AG04450 (cell line): ENCODE data around the gene MROH9. TPM values are rescaled to one million over a fixed set of nuclear protein-coding genes. Genes with fewer than 3 reads are reported as not detected.

ENCODE experiments used
- CTCF ChIA-PET: fragments of 300-600, 350-600 bp; formaldehyde crosslinking; extraction: SDS; loops from one replicate; lab custom pipeline; 2022; ENCODE audit warnings: antibody characterized with exemption, inconsistent platforms; lab: Charles Lee
- POLR2A ChIA-PET: fragments of 350-600 bp; formaldehyde crosslinking; extraction: SDS; loops from one replicate; lab custom pipeline; 2021; ENCODE audit warnings: antibody characterized with exemption, inconsistent platforms; lab: Yijun Ruan, JAX
- DNase-seq: peaks from one replicate; pipeline ENCODE4 v3.0.0-alpha.2; 2011; ENCODE audit warnings: low read depth, low spot score
- H3K27ac ChIP-seq: one replicate; pipeline ENCODE4 v1.5.1; 2012; ENCODE audit warnings: low read depth, low read length, control low read depth
- H3K27me3 ChIP-seq: one replicate; pipeline ENCODE4 v1.6.0; 2012; ENCODE audit warnings: low read length; ENCODE audit not compliant: control insufficient read depth, insufficient read depth
- H3K4me3 ChIP-seq: 2 replicates; pipeline ENCODE4 v1.5.1; 2011; ENCODE audit warnings: mild to moderate bottlenecking, low read depth, low read length, control low read depth
- H3K9me3 ChIP-seq: 2 replicates; pipeline ENCODE4 v1.5.1; 2012; ENCODE audit warnings: low read length; ENCODE audit not compliant: control insufficient read depth, insufficient read depth
- polyA plus RNA-seq: library from polyadenylated mRNA; depleted of rRNA; stranded (reverse); fragments of >200 nt; gene quantifications from 2 replicates; pipeline ENCODE4 v1.2.3, GENCODE V29; 2011
- TF ChIP-seq, protein P1 (sequence below): IDR thresholded peaks from 2 replicates; pipeline ENCODE4 v1.5.1; 2011; ENCODE audit warnings: low read depth, low read length, control low read depth, inconsistent platforms

The MROH9 gene
- polyA plus RNA-seq, 1 experiment = not detected

DNA sequence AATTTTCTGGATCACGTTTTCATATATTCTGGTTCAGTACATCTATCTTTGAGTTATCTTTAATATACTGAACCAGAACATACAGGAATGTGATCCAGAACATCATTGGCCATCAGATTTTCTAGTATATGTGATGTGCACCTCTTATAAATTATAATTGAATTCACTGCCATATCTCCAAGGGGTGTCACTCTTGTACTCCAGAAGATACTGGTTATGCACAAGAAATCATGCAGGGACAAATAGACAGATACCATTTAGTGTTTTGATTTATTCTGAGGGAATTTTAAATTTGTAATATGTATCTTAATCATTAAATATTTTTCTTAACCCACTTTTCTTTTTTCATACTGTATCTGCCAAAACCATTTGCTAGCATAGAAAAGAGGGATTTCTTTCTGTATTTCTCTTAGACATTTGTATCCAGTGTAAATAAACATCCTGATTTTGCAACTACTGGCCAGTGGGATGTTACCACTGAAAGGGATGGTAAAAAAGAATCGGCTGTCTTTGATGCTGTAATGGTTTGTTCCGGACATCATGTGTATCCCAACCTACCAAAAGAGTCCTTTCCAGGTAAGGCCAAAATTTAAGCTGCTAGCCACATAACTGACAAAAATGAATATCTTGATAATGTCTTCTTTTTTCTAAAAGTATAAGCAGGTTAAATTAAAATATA is 172.1 kb downstream of the MROH9 start:
- no peak for DNase-seq
- H3K9me3 ChIP-seq = no peaks in the 10 kb centered on the region
- TF ChIP-seq, protein P1, sequence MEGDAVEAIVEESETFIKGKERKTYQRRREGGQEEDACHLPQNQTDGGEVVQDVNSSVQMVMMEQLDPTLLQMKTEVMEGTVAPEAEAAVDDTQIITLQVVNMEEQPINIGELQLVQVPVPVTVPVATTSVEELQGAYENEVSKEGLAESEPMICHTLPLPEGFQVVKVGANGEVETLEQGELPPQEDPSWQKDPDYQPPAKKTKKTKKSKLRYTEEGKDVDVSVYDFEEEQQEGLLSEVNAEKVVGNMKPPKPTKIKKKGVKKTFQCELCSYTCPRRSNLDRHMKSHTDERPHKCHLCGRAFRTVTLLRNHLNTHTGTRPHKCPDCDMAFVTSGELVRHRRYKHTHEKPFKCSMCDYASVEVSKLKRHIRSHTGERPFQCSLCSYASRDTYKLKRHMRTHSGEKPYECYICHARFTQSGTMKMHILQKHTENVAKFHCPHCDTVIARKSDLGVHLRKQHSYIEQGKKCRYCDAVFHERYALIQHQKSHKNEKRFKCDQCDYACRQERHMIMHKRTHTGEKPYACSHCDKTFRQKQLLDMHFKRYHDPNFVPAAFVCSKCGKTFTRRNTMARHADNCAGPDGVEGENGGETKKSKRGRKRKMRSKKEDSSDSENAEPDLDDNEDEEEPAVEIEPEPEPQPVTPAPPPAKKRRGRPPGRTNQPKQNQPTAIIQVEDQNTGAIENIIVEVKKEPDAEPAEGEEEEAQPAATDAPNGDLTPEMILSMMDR = no peak
- no peak overlapping the region for H3K4me3 ChIP-seq
- H3K27ac ChIP-seq = no peak overlapping the region
- ChIA-PET CTCF (interaction anchor here (1.8 kb wide), 1 partner anchor 120 kb away, joined by 12 read pairs; no protein-coding TSS in a partner anchor), POLR2A (no interaction called here)
- H3K27me3 ChIP-seq = no peaks in the 10 kb centered on the region

DNA sequence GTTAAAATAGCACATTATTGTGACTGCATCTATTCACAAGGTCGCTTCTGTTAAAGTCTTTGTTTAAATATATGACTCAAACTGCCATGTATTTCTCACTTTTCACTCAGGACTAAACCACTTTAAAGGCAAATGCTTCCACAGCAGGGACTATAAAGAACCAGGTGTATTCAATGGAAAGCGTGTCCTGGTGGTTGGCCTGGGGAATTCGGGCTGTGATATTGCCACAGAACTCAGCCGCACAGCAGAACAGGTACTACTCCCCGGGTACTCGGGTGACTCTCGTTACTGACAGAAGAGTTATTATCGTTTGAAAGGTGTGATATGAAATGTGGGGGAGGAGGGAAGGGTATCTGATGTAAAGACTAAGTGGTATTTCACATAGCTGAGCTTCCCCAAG is 172.6 kb downstream of the MROH9 start:
- TF ChIP-seq, protein P1 = no peak
- Histone ChIP-seq H3K4me3 (no peak overlapping the region), H3K9me3 (no peaks in the 10 kb centered on the region), H3K27me3 (no peaks in the 10 kb centered on the region), H3K27ac (no peak overlapping the region)
- no peak for DNase-seq
- POLR2A ChIA-PET = no interaction called here
- CTCF ChIA-PET = interaction anchor here (1.8 kb wide), 1 partner anchor 119 kb away, joined by 12 read pairs; no protein-coding TSS in a partner anchor

DNA sequence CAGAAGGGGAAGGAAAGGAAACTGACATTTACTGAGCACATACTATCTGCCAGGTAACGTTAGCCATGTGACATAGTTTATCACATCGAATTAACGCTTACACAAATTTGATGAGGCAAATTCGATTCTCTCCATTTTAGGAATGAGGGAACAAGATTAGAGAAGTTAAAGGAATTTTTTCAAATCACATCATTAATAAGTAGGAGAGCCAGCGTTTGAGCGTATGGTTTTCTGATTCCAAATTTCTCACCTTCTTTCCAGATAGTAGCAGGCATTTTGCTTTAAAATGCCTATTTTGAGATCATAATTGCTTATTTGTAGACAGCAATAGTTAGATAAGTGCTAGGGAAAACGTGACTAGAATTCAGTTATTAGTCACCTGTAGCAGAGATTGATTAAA is 174.6 kb downstream of the MROH9 start:
- no peak overlapping the region for H3K27ac ChIP-seq
- no peaks in the 10 kb centered on the region for H3K9me3 ChIP-seq
- H3K4me3 ChIP-seq = no peak overlapping the region
- H3K27me3 ChIP-seq = no peaks in the 10 kb centered on the region
- no peak for DNase-seq
- ChIA-PET POLR2A (no interaction called here), CTCF (interaction anchor here (2.5 kb wide), 1 partner anchor 117 kb away, joined by 11 read pairs; no protein-coding TSS in a partner anchor)
- TF ChIP-seq, protein P1 = no peak

DNA sequence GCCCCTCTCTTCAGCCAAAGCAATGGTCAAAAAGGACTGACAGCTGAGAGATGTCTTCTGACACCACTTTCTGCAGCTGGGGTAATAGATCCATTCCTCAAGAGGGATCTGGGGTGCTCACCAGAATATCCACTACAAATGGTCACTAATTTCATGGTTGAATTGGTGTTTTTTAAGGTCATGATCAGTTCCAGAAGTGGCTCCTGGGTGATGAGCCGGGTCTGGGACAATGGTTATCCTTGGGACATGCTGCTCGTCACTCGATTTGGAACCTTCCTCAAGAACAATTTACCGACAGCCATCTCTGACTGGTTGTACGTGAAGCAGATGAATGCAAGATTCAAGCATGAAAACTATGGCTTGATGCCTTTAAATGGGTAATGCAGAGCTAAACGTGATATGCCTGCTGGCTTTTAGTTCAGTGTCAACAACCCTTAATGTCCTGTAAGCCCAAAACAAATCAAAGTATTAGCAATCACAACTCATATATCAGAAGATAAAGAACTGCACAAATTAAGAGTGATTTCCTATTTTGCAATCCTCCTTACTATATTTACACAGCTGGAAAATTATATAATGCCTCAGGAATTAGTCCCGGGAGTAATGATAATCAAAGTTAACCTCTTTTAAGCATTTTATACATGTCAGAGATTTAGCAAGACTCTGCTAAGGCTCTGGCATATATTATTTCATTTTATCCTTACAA is 175.4 kb downstream of the MROH9 start:
- H3K4me3 ChIP-seq = no peak overlapping the region
- ChIA-PET POLR2A (interaction anchor here (0.8 kb wide), 1 partner anchor 31 kb away, joined by 3 read pairs; no protein-coding TSS in a partner anchor), CTCF (interaction anchor here (0.7 to 2.5 kb wide), 5 partner anchors 30 to 203 kb away, joined by 3 to 11 read pairs (median 3); no protein-coding TSS in a partner anchor)
- peak overlapping the region; percentile 40 for H3K27ac ChIP-seq
- no peaks in the 10 kb centered on the region for H3K27me3 ChIP-seq
- TF ChIP-seq, protein P1 = no peak
- H3K9me3 ChIP-seq = no peaks in the 10 kb centered on the region
- DNase-seq = peak; percentile 46
